GM12874 (cell line): ENCODE data around the gene SNX10.

Experiments
- TF ChIP-seq, protein P1 (sequence below): IDR thresholded peaks from 2 replicates; pipeline ENCODE4 v1.5.1; 2011; ENCODE audit warnings: low read depth, mild to moderate bottlenecking, control low read depth, low read length, moderate library complexity; ENCODE audit not compliant: insufficient read depth

Gene SNX10

DNA sequence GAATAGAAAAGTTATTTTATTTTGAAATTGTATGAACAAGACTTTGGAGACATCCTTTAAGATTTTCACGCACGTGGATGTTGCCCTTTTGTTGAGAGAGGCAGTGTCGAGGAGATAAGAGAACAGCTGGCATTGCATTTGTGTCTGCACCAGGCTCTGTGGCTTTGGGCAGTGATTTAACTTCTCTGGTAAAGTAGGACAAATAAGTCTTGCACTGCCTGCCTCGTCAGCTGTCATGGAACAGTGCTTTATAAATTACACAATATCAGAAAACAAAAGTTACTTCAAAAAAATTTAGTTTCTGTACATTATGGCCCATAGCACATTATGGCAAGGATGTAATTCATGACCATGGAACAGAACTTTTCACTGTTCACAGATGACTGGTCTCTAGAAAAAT lies 20.1 kb downstream of the SNX10 start:
- TF ChIP-seq, protein P1, sequence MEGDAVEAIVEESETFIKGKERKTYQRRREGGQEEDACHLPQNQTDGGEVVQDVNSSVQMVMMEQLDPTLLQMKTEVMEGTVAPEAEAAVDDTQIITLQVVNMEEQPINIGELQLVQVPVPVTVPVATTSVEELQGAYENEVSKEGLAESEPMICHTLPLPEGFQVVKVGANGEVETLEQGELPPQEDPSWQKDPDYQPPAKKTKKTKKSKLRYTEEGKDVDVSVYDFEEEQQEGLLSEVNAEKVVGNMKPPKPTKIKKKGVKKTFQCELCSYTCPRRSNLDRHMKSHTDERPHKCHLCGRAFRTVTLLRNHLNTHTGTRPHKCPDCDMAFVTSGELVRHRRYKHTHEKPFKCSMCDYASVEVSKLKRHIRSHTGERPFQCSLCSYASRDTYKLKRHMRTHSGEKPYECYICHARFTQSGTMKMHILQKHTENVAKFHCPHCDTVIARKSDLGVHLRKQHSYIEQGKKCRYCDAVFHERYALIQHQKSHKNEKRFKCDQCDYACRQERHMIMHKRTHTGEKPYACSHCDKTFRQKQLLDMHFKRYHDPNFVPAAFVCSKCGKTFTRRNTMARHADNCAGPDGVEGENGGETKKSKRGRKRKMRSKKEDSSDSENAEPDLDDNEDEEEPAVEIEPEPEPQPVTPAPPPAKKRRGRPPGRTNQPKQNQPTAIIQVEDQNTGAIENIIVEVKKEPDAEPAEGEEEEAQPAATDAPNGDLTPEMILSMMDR, result no peak

DNA sequence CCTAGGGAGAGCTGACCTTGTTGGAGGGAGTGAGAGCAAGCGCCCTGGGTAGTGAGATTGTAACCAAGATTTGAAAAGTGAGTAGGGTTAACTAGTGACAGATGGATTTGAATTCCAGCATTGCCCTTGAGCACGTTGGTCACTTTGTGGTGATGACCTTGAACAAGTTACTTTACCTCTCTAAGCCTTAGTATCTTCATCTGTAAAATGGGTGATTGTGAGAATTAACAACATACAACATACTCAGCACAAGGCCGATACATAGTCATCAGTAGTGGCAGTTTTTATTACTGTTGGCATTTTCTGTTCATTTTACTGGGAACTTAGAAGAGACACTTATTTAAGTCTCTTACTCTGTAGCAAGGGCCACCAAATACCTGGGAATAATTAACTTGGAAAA lies 25.5 kb downstream of the SNX10 start:
- TF ChIP-seq, protein P1, result no peak

DNA sequence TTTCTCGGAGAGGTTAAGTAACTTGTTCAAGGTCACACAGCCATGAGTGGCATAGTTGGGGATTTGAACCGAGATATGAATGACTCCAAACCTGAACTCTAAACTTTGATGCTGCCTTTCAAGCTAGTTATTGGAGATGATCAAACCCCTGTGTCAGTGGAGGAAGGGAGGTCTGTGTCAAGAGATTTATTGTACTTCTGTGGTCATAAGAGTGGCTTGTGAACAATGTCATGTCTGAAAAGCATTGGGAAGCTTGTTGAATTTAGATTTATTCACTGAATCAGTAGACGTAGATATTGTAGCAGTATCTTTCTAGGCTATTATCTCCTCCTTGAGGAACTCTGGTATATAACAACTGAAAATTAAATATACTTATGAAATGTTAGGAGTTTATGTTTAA lies 27.3 kb downstream of the SNX10 start:
- TF ChIP-seq, protein P1, result no peak

DNA sequence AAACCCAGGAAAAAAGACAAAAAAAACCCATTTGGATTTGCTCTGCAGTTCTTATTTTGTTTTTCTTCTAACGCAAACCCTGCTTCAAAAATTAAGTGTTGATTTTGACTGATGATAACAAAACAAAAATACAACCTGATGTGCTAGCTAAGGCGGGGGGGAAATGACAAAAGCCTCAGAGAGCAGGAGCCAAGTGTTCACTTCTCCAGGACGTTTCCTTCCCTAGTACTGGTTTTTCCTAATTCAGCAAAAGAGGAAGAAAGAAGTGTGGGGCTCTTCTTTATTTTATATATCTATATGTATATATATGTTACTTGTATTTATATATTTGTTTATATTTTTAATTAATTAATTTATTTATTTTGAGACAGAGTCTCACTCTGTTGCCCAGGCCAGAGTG lies 28.0 kb downstream of the SNX10 start:
- TF ChIP-seq, protein P1, result no peak

- TF ChIP-seq, protein P1, result no peak
Measured at GRCh38 chr7:26320878-26321277, 29.2 kb downstream of the SNX10 start.

GRCh38 chr7:26321435-26321834 lies 29.8 kb downstream of the SNX10 start:
- TF ChIP-seq, protein P1, result no peak

- TF ChIP-seq, protein P1, result no peak
Measured at GRCh38 chr7:26326211-26326610, 34.5 kb downstream of the SNX10 start.
